Spleen (tissue), 7 donors: Measurements from ENCODE around the gene FAM9C.

ENCODE experiments used
- POLR2A ChIP-seq, 3 donors: fragments of 450-650 bp; IDR thresholded peaks; one replicate each; pipeline ENCODE4 v1.5.1; 2017; ENCODE audit warnings: antibody characterized with exemption in 3 of 3, mild to moderate bottlenecking in 1 of 3
- POLR2AphosphoS5 ChIP-seq, 3 donors: sonication (generic); formaldehyde crosslinking; IDR thresholded peaks; one replicate each; pipeline ENCODE4 v1.5.1; 2017; ENCODE audit warnings: antibody characterized with exemption in 3 of 3
- TF ChIP-seq, protein P1 (sequence below), 11 experiments: fragments of 200-600 bp in 7 of 11; fragments of 450-650 bp in 4 of 11; sonication (generic) in 4 of 11; IDR thresholded peaks in 8 of 11; conservative IDR thresholded peaks in 3 of 11; 1 replicate in 7 of 11; 2 replicates in 4 of 11; pipeline versions ENCODE4 v1.4.0 to v1.8.0; 2016 to 2021; ENCODE audit warnings: antibody characterized with exemption in 11 of 11, inconsistent platforms in 4 of 11, mild to moderate bottlenecking in 1 of 11
- donor health status: DM: no; HTN: no; CAD: no; lungs with moderate emphysema.
- donor health status: DM: no; HTN: no; CAD: no.
- donor health status: DM: no; HTN: no; CAD: no.

DNA sequence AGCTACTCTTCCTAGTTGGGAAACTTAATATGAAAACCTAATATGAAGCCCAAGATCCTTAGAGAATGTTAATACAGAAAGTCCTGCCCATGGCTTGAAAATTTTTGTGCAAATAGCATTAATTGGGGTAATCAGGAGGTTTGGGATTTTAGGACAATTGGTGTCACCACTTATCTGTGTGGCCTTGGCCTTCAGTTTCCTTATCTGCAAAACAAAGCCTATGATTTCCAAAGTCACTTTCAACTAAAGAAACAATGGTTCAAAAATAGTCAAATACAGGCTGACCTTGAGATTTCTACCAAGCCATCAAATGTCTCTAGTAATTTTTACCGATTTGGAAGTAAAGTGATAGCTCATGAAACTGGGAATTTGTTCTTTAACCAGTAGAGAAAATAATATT is 40.2 kb upstream of the FAM9C start:
- TF ChIP-seq POLR2A (IDR thresholded peaks at IDR 0.05) = no peak
- TF ChIP-seq, protein P1, sequence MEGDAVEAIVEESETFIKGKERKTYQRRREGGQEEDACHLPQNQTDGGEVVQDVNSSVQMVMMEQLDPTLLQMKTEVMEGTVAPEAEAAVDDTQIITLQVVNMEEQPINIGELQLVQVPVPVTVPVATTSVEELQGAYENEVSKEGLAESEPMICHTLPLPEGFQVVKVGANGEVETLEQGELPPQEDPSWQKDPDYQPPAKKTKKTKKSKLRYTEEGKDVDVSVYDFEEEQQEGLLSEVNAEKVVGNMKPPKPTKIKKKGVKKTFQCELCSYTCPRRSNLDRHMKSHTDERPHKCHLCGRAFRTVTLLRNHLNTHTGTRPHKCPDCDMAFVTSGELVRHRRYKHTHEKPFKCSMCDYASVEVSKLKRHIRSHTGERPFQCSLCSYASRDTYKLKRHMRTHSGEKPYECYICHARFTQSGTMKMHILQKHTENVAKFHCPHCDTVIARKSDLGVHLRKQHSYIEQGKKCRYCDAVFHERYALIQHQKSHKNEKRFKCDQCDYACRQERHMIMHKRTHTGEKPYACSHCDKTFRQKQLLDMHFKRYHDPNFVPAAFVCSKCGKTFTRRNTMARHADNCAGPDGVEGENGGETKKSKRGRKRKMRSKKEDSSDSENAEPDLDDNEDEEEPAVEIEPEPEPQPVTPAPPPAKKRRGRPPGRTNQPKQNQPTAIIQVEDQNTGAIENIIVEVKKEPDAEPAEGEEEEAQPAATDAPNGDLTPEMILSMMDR (IDR thresholded peaks at IDR 0.05 in 8 of 11, conservative IDR thresholded peaks at IDR 0.05 in 3 of 11) = no peak
- TF ChIP-seq POLR2AphosphoS5 (IDR thresholded peaks at IDR 0.05) = no peak
